SKM-1 (cell line): ENCODE measurements around the gene TMEM19.
"Not testable (repeated sequence)": the region's sequence is repeated elsewhere in the genome, so short reads cannot be mapped to it uniquely, and the experiment has no call there.

Experiments
- DNase-seq: peaks from one replicate; lab custom pipeline; 2025; ENCODE audit not compliant: unreplicated experiment; lab: John Stamatoyannopoulos, UW

TMEM19 gene

DNA sequence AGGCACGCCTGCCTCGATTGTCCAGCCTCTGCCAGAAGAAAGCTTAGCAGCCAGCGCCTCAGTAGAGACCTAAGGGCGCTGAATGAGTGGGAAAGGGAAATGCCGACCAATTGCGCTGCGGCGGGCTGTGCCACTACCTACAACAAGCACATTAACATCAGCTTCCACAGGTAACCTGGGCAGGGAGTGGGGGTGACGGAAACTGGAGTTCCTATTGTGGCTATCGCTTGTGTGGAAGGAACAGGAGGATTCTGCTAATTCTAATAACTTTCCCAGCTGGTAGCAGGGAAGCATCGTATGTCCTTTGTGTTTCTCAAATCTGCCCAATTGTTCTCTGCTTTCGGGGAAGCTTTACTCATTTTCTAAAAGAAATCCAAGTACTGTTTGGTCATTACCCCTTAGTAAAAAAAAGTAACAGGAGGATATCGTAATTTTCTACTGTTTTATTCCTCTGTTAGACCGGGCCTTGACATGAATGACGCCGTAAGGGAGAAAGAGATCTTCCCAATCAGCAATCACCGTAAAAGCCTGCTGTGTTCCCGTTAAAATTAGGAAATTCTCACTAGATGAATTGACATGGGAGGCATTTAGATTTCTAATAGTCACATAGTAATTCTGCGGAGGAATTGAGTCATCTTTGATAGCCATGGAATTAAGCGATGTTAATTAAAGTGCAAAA, 21.3 kb upstream of the TMEM19 start:
- DNase-seq = no peak

DNA sequence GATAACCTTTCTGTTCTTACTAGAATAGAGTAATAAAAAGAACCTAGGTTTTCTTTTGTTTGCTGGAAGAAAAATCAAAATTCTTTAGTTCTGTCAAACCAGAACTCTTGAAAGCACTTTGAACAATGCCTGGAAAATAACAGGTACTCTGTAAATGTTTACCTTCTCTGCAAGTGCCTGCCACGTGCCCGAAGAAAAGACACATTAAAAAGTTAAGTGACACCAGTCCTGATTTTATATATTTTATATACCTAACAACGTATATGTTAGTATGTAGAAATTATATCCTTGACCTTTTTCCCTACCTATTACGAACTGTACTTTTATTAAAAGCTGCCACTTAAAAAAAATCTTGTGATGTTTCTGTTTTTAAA, 20.8 kb upstream of the TMEM19 start:
- no peak for DNase-seq

DNA sequence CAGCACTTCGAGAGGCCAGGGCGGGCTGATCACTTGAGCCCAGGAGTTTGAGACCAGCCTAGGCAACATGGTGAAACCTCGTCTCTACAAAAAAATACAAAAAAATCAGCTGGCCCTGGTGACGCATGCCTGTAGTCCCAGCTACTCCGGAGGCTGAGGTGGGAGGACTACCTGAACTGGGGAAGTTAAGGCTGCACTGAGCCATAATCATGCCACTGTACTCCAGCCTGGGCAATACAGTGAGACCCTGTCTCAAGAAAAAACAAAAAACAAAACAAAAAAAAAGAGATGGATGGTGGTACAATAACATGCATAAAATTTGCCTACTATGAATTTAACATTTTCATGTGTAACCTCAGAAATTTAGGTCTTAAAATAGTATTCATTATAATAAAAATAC, 19.6 kb upstream of the TMEM19 start:
- DNase-seq = no peak

DNA sequence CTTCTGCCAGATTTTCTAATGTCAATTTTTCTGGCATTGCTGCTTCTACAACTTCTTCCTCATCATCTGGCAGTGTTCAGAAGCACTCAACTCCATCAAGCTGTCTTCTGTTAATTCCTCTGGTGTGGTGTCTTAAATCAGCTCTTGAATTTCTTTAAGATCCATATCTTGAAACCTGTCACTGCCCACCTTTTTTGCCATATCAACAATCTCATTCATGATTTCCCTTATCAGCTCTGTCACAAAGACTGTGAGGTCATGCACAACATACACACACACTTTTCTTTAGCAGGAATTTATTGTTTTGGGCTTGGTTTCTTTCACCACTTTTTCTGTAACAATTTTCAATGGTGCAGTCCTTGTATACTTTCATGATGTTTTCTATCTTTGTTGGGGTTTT, 14.6 kb upstream of the TMEM19 start:
- no peak for DNase-seq

DNA sequence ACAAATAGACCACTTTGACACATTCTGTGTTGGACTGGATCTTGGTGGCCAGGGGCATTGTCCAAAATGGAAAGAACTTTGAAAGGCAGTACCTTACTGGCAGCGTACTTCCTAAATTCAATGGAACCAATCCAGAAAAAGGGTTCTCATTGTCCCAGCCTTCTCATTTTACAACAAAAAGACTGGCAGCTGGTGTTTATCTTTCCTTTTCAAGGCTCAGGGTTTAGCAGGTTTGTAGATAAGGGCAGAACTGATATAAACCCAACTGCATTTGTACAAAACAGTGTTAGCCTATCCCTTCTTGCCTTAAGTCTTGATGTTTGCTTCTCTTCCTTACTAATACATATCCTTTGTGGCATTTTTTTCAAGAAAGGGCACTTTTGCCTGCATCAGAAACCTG, 14.1 kb upstream of the TMEM19 start:
- DNase-seq = no peak

DNA sequence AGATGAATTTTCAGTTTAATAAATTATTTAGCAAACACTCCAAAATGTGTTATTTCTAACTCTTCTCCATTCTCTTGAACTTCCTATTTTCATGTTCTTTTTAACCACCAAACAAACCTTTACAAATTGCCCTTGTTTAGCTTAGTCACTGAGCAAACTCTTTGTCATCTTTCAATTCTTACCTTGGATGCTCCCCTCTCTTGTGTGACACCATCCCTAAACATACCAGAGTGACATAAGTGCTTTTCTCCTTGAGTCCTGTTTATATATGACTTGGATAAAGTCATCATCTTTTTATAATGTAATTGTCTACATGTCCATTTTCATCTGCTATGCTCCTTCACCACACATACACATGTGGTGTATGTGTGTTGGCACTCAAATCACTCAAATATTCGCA, 3.4 kb upstream of the TMEM19 start:
- DNase-seq = no peak

DNA sequence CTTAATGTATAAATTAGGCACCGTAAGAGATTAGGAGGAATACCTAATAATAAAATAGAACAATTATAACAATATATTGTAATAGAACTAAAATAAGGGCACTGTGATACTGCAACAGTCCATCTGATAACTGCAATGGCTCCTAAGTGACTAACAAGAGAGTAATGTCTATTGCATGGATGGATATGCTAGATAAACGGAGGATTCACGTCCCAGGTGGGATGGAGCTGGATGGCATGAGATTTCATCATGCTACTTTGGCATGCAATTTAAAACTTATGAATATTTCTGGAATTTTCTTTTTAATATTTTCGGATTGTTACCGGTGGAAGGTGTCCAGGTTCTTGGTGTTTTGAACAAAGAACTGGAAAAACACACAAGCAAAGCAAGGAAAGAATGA, 2.2 kb upstream of the TMEM19 start:
- no peak for DNase-seq

DNA sequence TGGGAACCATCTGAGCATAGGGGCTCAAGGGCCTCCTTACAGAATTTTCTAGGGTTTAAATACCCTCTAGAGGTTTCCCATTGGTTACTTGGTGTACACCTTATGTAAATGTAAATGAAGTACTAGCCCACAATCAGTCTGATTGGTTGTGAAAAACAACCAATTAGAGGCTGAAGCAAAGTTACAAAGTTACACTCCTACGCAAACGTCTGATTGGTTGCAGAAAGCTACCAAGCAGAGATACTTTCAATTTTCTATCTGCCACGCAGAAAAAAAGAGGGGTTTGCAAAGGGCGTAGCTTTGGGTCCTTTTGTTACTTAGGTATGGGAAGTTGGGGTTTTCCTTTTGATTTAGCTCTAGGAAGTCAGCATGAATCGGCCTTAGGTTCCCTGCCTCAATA, 1.8 kb upstream of the TMEM19 start:
- no peak for DNase-seq

DNA sequence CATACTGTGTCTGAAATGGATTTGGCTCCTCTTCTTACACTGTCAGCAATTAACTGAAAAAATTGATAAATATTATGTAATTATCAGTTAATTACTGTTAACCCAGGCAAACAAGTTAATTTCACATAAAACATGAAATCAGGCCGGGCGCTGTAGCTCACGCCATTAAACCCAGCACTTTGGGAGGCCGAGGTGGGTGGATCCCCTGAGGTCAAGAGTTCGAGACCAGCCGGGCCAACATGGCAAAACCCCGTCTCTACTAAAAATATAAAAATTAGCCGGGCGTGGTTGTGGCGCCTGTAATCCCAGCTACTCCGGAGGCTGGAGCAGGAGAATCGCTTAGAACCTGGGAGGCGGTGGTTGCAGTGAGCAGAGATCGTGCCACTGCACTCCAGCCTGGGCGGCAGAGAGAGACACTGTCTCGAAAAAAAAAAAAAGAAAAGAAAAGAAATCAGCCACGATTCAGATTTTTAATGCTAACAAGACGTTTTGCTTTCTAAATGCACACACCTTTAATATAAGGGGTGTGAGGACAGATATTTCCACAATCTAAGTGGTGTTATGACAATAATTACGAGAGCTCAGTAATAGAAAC, 473 bp upstream of the TMEM19 start:
- no peak for DNase-seq

DNA sequence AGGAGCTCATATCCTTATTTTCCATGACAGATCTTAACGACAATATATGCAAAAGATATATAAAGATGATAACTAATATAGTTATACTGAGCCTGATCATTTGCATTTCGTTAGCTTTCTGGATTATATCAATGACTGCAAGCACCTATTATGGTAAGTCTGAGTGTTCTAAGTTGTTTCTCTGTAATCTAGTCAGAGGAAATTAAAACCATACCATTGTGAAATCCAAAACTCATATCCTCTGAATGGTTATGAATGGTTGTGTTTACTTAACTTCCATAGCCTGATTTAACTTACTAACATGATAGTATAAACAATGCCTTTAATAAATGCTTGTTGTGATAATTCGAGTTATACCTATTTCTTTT, 760 bp downstream of the TMEM19 start:
- DNase-seq = no peak

DNA sequence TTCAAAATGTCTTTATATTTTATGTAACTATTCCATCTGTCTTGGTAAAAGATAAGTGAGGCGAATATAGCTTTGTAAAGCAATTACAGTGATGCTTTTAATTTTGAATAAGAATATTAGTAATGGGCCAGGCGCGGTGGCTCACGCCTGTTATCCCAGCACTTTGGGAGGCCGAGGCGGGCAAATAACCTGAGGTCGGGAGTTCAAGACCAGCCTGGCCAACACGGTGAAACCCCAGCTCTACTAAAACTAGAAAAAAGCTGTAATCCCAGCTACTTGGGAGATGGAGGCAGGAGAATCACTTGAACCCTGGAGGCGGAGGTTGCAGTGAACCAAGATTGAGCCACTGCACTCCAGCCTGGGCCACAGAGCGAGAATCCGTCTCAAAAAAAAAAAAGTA, 1.3 kb downstream of the TMEM19 start:
- DNase-seq = not testable (repeated sequence)

DNA sequence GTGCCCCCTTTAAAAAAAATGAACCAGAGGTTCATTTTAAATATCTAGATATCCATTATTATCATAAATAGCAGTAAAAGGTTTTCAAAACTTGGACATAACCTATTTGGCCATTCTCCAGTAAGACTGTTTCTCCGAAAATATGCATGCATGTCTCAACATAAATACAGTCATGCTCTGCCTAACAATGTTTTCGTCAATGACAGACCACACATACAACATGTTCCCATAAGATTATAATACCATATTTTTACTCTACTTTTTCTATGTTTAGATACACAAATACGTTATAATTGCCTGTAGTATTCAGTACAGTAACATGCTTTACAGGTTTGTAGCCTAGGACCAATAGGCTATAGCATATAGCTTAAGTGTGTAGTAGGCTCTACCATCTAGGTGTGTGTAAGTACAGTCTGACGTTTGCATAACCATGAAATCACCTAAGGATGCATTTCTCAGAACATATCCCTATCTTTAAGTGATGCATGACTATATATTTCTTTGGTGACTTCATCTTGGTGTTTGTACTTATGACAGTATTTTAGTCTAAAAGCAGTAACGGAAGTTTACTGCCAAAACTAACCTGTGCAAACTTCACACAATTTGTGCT, 3.2 kb downstream of the TMEM19 start:
- no peak for DNase-seq

DNA sequence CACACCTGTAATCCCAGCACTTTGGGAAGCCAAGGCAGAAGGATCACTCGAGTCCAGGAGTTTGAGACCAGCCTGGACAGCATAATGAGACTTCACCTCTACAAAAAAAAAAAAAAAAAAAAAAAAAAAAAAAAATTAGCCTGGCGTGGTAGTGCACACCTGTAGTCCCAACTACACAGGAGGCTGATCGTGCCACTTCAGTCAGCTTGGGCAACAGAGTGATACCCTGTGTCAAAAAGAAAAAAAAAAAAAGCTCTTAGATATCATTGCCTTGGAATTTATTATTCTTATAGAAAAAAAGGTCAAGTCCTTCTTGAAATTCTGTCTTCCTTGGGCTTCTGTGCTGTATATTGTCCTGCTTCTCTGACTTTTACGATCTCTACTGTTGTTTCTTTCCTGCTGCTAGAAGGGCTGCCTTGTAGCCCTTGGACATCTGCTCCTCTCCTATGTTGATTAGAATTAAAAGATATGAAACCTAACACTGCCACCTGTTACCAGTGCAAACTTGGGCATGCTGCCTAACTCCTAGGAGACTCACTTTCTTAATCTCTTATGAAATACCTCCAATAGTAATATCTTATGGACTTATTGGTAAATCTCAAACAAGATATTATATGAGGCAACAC, 5.7 kb downstream of the TMEM19 start:
- DNase-seq = no peak

DNA sequence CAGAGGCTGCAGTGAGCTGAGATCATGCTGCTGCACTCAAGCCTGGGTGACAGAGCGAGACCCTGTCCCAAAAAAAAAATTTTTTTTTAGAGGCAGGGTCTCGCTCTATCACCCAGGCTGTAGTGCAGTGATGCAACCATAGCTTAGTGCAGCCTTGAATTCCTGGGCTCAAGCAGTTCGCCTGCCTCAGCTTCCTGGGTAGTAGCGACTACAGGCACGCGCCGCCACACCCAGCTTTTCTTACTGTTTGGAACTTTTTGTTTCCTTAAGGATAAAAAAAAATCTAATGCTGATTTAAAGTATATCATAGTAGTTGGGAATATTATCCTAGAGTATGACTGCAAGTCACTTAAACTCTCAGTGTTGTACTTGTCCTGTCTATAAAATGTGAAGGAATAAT, 7.2 kb downstream of the TMEM19 start:
- DNase-seq = no peak

DNA sequence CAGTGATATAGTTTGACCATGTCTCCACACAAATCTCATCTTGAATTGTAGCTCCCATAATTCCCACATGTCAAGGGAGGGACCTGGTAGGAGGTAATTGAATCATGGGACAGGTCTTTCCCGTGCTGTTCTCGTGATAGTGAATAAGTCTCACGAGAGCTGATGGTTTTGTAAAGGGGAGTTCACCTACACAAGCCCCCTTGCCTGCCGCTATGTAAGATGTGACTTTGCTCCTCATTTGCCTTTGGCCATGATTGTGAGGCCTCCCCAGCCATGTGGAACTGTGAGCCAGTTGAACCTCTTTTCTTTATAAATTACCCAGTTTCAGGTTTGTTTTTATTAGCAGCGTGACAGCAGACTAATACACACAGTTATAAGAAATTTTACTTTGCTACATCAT, 7.8 kb downstream of the TMEM19 start:
- DNase-seq = not testable (repeated sequence)

DNA sequence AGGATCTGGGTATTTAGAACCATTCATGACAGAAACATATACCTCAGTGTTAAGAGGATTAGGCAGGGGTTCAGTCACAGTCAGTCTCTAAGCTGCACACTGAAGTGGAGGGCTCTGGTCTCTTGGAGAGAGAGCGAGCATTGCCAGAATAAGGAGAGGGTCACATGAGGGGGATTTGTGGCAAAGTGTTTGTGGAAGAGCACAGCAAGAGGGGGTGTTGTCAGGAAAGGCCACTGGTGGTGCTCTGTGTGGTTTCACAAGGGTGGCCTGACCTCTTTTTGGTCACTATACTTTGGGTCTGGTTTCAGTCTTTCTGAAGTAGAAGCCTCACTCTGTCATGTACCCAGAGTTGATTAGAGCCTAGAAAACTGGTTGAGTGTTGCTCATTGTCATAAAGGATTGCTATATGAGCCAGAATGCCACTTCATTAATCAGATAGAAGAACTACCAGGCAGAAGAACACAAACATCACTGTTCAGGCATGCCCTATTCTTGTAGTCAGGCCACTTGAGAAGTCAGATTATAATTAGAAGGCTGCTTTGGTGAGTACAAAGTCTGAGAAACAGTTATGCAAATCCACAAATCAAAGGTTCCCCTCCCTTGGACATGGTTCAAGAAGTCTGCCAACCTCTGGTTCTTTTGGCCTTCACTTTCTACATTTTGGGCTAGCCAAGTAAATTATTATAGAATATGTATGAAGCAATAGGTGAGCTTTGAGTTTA, 8.4 kb downstream of the TMEM19 start:
- DNase-seq = no peak

DNA sequence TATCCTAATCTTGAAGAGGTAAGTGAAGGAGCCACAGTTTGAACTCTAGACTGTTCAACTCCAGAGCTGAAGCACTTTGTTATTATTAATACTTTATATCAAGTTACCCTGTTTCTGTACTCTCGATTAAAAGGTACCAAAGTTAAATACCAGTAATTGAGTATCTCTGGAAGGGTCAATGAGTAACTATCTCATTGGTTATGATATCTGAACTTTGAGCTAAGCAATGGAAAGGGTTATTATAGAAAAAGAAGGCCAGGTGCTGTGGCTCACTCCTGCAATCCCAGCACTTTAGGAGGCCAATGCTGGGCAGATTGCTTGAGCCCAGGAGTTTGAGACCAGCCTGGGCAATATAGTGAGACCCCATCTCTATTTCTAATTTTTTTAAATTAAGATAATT, 9.9 kb downstream of the TMEM19 start:
- no peak for DNase-seq

DNA sequence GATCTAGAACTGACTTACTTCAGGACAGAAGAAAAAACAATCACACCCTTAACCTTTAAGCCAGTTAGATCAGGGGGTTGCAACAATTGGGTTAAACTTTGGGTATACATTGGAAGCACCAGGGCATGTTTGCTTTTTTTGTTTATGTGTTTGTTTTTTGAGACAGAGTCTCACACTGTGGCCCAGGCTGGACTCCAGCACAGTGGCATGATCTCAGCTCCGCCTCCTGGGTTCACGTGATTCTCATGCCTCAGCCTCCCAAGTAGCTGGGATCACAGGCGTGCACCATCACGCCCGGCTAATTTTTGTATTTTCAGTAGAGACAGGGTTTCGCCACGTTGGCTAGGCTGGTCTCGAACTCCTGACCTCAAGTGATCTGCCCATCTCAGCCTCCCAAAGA, 16.3 kb downstream of the TMEM19 start:
- not testable (repeated sequence) for DNase-seq

DNA sequence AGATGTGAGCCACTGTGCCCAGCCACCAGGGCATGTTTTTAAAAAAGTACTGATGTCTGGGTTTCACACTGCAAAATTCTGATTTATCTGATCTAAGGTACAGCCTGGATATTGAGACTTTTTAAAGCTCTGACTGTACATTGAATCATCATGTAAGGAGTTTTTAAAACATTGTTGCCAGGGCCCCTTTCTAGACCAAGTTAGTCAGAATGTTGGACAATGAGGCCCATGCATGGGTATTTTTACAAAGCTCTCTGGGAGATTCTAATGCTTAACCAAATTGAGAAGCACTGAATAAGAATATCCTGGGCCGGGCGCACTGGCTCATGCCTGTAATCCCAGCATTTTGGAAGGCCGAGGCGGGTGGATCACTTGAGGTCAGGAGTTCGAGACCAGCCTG, 16.7 kb downstream of the TMEM19 start:
- DNase-seq = no peak

DNA sequence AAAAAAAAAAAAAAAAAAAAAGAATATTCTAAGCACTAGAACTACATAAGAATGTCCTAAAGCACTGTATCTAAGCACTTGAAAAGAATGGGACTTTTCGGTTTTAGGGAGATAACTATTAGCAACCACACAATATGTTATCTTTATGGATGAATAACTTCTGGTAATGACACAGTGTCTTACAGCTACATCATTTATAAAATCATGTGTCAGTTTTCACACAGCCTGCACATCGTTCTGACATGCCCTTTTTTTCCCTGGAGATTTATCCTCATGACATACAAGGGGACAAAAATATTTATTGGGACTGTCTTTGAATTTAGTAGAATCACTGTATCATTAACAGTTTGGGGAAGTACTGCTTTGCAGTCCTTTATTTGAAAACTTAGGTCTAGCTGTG, 17.3 kb downstream of the TMEM19 start:
- no peak for DNase-seq

DNA sequence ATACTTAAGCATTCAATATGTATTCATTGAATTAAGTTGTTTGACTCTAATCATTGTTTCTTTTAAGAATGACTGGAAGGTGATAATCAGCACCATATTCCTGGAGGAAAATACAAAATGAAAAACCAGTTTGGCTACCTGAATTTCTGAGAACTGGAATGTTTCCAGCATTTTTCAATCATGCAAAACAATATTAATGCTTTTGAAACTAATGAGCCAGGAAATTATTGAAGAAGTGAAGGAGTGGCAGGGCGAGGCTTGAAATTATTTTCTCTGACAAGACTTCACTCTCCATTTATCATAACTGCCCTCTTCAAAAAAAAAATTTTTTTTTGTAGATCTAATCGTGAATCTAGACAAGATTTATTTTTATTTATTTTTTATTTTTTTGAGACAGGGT, 19.0 kb downstream of the TMEM19 start:
- DNase-seq = no peak

DNA sequence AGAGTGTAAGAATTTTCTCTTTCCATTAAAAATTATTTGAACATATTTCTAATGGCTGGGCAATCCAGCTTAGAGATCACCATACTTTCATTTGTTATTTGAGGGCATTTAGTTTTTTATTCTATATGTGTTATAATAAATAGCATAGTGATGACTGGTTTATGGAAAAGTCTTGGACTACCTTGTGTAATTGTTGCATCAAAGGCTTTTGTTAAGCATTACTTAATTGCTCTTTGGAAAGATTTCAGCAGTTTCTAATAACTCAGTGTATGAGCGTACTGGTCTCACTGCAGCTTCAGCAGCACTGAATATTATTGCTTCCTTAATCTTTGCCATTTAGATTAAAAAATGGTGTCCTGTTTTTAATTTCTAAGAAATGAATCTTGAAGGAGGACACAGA, 22.8 kb downstream of the TMEM19 start:
- DNase-seq = no peak
